ENCODE measurements around the gene ATG14.
A peak's percentile ranks its signal among the peaks of the same experiment; 100 is the strongest.
"Not testable (repeated sequence)": the region's sequence is repeated elsewhere in the genome, so short reads cannot be mapped to it uniquely, and the experiment has no call there.

ATG14 gene

DNA sequence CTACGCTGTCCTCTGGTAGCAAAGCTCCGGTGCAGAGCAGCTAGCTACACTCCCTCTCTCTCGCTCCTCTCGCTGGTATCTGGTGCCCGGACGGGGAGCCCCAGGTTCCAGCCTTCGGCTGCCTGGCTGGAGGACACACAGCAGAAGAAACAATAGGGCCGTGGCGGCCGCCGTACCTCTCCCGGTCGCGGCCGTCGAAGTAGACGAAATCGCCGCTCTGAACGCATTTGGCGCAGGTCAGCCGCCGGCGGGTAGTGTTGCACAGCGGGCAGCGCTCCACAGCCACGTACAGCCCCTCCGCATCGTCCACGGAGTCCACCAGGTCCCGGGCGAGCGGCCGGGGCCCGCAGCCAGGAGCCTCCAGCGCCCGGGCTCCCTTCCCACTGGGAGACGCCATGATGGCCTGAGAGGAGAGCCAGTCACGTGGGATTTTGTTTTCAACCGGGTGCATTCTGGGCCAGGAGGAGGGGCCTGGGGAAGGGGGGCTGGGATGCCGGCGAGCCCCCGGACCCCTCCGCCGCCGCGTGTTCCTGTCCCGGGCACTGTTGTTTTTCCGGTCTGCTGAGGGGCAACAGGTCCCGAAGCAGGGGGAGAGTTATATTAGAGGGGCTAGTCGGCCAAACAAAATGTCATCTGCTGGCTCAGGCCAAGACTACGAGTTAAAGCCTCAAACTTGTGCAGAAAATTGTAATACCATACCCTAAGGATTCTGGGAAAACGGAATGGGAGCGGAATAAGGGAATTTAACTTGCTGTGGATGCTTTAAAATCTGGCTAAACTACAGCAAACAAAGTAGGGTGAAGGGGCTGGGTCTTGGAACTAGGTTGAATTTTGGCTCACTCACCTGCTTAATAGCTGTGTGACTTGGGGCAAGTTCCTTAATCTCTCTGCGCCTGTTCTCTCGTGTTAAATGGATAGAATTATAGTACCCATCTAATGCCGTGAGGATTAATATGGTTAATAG lies at the start of gene ATG14:
TSS of gene ATG14 (minus strand) at position 405 of the 964 bp plus-strand sequence. CDS start at position 397, 8 bp downstream.
- peak; percentile 48 for DNase-seq (ENCODE audit: low read depth)

DNA sequence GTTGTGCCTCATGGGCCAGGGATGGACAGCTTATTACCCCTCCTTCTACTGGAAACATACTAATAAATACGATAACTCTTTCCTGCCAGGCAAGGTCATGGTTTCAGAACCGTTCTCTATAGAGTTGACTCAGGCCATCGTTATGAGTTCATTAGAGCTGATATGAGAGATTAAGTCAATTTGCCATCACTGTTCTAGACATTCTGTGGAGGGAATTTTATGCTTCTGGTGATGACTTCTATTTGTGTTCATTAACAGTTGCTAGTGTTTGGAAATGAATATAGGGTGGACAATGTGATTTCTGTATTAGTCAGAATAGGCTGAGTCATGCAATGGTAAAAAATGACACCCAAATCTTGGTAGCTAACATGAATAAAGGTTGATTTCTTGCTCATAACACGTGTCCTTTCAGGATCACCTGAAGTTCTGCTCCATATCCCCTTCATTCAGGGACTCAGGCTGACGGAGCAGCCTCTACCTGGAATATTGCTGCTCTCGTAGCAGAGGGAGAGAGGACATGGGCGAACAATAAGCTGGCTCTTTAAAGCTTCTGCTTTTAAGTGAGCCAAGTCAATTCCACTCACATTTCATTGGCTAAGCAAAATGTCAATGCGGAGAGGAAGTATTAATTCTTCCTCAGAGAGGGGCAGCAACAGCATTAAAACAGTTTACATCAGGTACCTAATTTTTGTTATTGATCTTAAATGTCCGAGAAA lies 47.3 kb upstream of the ATG14 start:
- DNase-seq (ENCODE audit: low read depth), result no peak

GRCh38 chr14:55457496-55457895 lies 45.9 kb upstream of the ATG14 start:
- no peak for DNase-seq (ENCODE audit: low read depth)

DNA sequence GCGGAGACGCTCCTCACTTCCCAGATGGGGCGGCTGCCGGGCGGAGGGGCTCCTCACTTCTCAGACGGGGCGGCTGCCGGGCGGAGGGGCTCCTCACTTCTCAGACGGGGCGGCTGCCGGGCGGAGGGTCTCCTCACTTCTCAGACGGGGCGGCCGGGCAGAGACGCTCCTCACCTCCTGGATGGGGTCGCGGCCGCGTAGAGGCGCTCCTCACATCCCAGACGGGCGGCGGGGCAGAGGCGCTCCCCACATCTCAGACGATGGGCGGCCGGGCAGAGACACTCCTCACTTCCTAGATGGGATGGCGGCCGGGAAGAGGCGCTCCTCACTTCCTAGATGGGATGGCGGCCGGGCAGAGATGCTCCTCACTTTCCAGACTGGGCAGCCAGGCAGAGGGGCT lies 44.8 kb upstream of the ATG14 start:
- not testable (repeated sequence) for DNase-seq (ENCODE audit: low read depth)

GRCh38 chr14:55454264-55455002 lies 42.8 kb upstream of the ATG14 start:
- no peak for DNase-seq (ENCODE audit: low read depth)

- no peak for DNase-seq (ENCODE audit: low read depth)
Measured at GRCh38 chr14:55451950-55452349, 40.3 kb upstream of the ATG14 start.

GRCh38 chr14:55451398-55451797 lies 39.8 kb upstream of the ATG14 start:
- DNase-seq (ENCODE audit: low read depth), result no peak

GRCh38 chr14:55450987-55451386 lies 39.4 kb upstream of the ATG14 start:
- DNase-seq (ENCODE audit: low read depth), result no peak

- DNase-seq (ENCODE audit: low read depth), result no peak
Measured at GRCh38 chr14:55450539-55450938, 38.9 kb upstream of the ATG14 start.

GRCh38 chr14:55450124-55450523 lies 38.5 kb upstream of the ATG14 start:
- DNase-seq (ENCODE audit: low read depth), result no peak

- DNase-seq (ENCODE audit: low read depth), result no peak
Measured at GRCh38 chr14:55449116-55449515, 37.5 kb upstream of the ATG14 start.

DNA sequence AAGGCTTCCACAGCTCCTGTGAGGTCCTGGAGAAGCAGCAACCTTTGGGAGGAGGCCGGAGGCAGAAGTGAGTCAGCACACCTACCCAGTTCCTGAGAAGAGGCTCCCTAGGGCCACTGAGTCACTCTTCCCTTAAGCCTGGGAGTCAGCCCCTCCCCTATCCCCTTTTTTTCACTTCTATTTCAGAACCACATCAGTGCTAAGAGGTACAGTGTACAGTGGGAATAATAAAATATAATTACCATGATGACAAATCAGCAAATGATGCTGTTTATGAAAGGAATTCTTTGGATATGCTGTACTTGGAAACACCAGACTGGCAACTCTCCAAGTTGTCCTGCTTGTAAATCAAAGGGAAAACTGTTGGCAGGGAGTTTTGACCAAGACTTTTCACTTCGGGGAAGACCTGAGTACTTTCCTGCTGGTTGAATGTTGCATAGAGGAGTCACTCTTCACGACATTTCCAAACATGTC lies 36.5 kb upstream of the ATG14 start:
- no peak for DNase-seq (ENCODE audit: low read depth)

- no peak for DNase-seq (ENCODE audit: low read depth)
Measured at GRCh38 chr14:55446833-55447232, 35.2 kb upstream of the ATG14 start.

DNA sequence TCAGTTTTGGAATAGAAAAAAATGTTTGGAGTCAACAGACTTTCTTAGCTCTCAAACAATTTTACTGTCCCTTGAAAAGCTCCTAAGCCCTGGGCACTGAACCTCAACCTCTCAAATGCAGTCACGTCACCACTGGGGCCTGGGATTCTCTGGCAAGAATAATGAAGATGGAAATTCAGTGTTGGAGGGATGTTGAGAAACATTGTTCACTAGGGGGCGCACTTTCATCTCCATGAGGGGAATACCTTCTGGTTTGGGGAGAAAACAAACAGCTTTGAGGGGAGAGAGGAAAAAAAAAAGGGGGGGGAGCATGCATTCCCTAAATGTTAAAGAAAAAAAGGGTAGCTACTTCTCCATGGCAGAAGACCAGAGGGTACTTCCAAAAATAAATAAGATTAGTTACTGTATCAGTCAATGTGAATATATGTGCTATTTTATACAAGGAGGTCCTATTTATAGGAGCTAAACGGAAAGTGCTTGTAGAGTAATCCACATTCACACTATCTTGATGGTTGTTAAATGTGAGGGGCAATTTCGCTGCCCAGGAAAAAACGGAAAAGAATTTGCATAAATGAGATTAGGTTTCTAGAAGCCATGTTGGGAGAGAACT lies 34.6 kb upstream of the ATG14 start:
- no peak for DNase-seq (ENCODE audit: low read depth)

- DNase-seq (ENCODE audit: low read depth), result no peak
Measured at GRCh38 chr14:55441286-55441685, 29.7 kb upstream of the ATG14 start.

GRCh38 chr14:55440385-55440784 lies 28.8 kb upstream of the ATG14 start, which contains the start of gene TBPL2:
TSS of gene TBPL2 (minus strand) at chr14:55440616. CDS start at chr14:55440449, 167 bp downstream.
- DNase-seq (ENCODE audit: low read depth), result no peak

DNA sequence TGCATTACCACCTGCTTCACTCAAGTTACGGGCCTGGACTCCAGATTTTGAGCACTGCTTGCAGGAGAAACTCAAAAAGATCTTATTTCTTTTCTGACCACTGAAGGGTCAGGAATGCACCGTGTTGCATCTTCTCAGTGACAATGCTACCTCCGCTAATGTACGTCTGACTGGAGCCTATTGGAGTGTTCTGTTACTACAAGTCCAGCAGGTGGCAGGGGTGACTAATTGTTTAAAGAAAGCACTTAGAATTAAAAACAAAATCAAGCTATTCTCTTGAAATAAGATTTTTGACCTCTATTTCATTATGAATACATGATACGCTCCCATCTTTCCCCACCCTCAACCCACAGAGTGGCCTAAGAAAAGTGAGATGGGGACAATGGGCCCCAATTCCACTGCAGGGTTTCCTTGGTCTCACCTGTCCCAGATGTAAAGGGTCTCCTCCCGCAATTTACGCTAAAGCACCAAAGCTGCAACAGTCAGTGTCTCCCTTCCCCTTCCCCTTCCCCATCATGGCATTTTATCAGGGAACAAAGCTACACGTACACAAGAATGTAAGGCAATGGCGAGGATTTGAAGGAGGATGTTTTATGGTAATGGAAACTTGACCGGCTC lies 26.5 kb upstream of the ATG14 start:
- no peak for DNase-seq (ENCODE audit: low read depth)

GRCh38 chr14:55436931-55437330 lies 25.3 kb upstream of the ATG14 start:
- DNase-seq (ENCODE audit: low read depth), result no peak

- no peak for DNase-seq (ENCODE audit: low read depth)
Measured at GRCh38 chr14:55436519-55436918, 24.9 kb upstream of the ATG14 start.

GRCh38 chr14:55434805-55435174 lies 23.2 kb upstream of the ATG14 start:
- no peak for DNase-seq (ENCODE audit: low read depth)

Data from stimulated activated CD8-positive, alpha-beta memory T cell treated with anti-CD3 and anti-CD28 coated beads, Interleukin-7, amount 100 ng/mL, for 24 hours (primary cell).